ENCODE measurements around the gene STARD5.

STARD5 gene

DNA sequence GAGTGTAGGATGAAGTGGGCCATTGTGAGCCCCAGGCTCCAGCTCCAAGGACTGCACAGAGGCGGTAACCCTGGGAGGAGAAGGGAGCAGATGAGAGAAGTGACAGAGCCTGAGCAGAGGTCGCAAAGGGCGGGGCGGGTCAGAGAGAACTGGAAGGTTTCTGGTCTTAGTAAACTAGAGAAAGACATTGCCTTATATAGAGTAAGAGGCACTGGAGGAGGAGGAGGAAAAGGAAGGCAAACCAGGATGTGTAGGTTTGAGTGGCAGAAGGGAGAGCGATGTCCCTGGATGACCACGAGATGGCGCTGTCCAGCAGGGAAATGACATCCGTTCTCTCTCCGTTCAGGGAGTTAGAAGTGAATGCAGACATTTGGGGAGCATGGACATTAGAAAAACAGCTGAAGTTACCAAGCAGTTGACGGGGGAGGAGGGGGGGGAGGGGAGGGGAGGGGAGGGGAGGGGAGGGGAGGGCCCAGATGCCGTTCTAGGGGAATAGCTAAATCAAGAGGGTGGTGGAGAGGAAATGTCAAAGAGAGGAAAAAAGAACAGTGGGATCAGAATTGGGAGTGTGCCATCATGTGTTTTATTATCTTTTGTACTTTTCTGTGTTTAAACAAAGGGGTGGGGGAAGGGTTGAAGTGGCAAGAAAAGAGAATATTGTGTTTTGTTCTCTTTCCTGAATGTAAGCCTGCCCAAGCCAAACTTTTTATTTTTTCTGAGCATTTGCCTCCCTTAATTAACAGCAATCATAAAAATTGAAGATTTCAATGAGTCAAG lies 48.8 kb downstream of the STARD5 start:
- DNase-seq (ENCODE audit: low read depth in 3 of 3) = peak; percentile 59 to 78 (median 64)

GRCh38 chr15:81274255-81274654 lies 49.7 kb downstream of the STARD5 start:
- DNase-seq (ENCODE audit: low read depth in 3 of 3) = no peak

DNA sequence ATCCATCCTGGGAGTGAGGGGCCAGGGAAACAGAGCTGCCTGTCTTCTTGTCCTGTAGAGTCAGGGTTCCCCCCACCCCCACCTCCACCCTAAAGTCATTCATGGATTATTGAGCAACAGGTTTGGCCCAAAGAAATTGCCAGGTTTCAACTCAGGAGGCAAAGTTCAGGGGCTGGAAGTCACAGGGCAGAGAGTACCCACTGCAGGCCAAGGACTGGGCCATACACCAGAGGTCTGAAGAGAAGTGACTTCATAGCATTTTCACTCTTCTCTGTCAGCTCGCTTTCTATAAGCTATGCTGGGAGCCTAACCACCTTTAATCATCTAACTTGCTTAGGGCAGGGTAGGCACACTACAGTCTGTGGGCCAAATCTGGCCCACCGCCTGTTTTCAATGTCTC lies 50.1 kb downstream of the STARD5 start:
- DNase-seq (ENCODE audit: low read depth in 3 of 3) = no peak

- no peak for DNase-seq (ENCODE audit: low read depth in 3 of 3)
Observed at GRCh38 chr15:81273200-81273599, 50.7 kb downstream of the STARD5 start.

GRCh38 chr15:81271761-81272644 lies 51.9 kb downstream of the STARD5 start:
- no peak for DNase-seq (ENCODE audit: low read depth in 3 of 3)

- DNase-seq (ENCODE audit: low read depth in 3 of 3) = no peak
Observed at GRCh38 chr15:81270781-81271491, 53.0 kb downstream of the STARD5 start.

DNA sequence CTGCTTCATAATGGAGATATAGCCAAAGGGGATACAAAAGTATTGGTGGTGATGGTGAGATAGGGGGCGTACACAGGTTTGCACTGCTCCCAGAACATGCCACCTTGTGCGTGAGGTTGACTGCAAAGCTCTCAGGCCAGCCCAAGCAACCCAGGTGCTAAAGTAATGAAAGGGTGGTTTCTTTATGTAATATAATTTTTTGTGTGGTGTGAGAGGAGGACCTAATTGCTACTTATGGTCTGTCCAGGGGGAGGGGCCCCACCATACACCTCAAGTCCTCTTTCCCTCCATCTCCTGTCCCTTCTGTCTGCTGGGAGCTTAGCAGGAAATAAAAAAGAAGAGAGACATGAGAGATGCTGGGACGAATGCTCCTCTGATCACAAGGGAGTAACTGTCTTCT lies 53.8 kb downstream of the STARD5 start:
- no peak for DNase-seq (ENCODE audit: low read depth in 3 of 3)

GRCh38 chr15:81268881-81269601 lies 54.9 kb downstream of the STARD5 start:
- no peak for DNase-seq (ENCODE audit: low read depth in 3 of 3)

DNA sequence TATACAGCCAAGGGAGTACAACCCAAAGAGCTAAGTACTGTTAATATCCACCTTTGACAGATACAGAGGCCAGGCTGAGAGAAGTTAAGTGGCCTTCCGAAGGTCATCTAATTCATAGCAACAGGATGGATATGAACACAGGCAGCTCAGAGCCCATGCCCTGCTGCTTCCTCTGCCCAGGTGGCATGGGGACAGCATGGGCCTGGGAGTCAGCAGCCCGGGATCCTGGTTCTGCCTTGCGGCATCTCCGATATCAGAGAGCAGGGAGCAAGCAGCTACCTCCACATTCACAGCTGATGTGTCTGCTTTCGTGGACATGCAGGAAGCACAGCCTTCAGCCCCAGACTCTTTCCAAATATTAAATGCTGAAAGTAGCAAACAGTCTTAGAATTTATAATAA lies 55.6 kb downstream of the STARD5 start:
- DNase-seq (ENCODE audit: low read depth in 3 of 3) = no peak

DNA sequence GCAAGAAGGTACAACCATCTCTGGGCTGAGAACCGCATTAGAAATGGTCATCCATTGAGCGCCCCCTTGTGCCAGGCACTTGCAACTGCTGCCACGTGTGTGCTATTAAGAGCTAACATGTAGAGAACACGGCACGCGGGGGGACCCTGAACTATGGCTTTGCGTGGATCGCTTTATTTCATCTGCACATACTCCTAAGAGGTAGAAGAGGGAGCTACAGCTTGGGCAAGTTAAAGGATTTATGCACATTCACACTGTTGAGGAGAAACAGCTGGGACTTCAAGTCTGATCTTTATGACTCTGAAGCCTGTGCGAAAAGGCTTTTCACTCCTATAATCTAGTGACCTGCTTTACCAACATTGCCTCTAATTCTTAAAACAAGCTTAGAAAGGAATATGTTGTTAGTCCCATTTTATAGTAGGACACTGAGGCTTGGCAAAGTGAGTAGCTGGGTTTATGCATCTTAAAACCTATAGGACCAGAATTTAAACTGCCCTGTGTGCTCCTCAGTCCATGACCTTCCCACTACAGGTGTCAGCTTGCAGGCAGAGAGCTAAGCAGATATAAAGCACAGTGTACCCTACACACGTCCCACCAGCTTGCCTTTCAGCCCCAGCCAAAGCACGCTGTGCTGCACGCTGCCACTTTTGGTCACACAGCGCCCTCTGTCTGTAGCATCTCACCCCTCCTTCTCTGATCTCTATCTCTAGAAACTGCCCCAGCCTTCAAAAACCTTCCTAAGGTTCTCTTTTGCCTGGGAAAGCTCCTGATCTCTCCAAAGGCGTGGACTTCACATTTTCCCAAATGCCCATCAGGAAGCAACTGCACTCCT lies 57.8 kb downstream of the STARD5 start:
- peak; percentile 73 to 85 (median 74) for DNase-seq (ENCODE audit: low read depth in 3 of 3)

GRCh38 chr15:81265256-81265943 lies 58.5 kb downstream of the STARD5 start:
- no peak for DNase-seq (ENCODE audit: low read depth in 3 of 3)

- DNase-seq (ENCODE audit: low read depth in 3 of 3) = no peak
Observed at GRCh38 chr15:81264072-81264857, 59.7 kb downstream of the STARD5 start.

DNA sequence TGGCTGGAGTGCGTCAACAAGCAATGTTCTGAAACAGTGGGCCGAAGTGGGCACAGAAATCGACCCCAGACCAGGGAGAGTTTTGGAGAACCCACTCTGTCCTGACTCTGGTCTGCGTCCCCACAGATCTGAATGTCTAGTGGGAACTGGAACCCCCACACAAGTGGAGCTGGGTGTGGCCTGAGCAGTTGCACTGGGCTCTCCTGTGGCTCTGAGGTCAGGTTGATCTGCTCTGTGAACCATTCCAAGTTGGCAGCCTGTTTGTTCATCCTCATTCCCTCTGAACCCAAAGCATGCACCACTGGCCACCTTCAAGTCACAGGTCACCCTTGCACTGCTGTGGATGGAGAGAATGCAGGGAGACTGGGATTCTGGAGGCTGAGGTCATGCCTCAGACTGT lies 60.5 kb downstream of the STARD5 start:
- no peak for DNase-seq (ENCODE audit: low read depth in 3 of 3)

DNA sequence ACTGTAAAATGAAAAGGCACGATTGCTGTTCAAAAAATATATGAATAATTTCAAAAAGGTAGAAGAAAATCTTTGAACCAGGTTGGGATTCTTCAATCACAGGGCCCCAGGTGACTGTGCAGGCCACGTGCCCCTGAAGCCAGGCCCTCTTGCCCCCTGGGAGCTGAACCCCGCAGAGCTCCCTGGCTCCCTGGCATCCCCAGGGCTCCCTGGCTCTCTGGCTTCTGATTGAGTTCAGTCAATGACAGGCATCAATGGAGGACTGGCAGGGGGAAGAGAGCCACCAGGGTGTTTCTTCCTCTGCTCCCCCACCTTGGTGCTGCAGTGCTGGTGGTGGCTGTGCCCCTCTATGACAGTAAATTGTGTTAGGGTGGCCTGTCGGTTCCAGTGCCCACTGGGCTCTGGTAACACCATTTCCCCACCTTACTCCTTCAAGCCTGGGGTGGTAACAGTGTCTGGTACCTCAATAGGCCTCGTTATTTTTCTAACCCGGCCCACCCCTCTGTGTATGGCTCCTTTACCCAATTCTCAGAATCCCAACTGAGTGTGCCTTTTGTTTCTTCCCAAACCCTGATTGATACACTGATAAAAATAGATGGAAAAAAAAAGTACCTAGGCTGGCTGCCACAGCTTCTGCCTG lies 62.6 kb downstream of the STARD5 start:
- DNase-seq (ENCODE audit: low read depth in 3 of 3) = no peak

DNA sequence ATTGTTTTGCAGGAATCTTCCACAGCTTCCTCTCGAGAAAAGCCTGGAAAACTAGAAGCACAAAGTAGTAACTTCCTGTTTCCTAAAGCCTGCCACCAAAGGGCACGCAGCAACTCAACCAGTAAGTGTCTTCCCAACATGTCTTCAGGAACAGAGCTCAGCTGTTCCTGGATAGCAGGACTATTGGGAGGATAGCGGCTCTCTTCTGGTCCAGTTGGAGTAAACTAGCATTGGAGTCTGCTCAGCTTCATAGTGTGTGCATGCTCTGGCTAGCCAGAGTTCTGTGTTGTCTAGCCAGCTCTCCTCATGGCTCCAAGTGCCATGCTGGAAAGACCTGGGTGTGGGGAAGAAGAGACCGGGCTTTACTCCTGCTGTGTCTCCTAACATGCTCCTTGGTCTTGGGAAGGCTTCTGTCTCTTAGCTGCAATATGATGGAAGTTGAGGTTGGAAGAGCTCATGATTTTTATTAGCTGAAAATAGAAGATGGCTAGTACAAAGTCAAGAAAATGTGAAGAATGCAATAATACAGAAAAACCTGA lies 64.1 kb downstream of the STARD5 start:
- DNase-seq (ENCODE audit: low read depth in 3 of 3) = no peak
